HL-60/S4 (cell line): Measurements from ENCODE around the gene SNAPC4.
"Not testable (repeated sequence)": the region's sequence is repeated elsewhere in the genome, so short reads cannot be mapped to it uniquely, and the experiment has no call there.

ENCODE experiments used
- in situ Hi-C: fragments of 300-500 bp; cut with MboI; formaldehyde crosslinking; loops from 2 replicates; pipeline ENCODE4 v1.14.3; 2022; ENCODE audit warnings: low sequenced_read_pairs

Gene SNAPC4

GRCh38 chr9:136358888-136359287 is 41.1 kb downstream of the SNAPC4 start:
- in situ Hi-C loops: no loop called here

- in situ Hi-C loops: no loop called here
These were observed 42.0 kb downstream of the SNAPC4 start for GRCh38 chr9:136358016-136358415.

- in situ Hi-C loops: no loop called here
These were observed 42.7 kb downstream of the SNAPC4 start for GRCh38 chr9:136357202-136357725.

GRCh38 chr9:136355616-136356557 is 44.1 kb downstream of the SNAPC4 start:
- in situ Hi-C loops: no loop called here

- in situ Hi-C loops: no loop called here
These were observed 45.3 kb downstream of the SNAPC4 start for GRCh38 chr9:136354592-136355085.

- in situ Hi-C loops: no loop called here
These were observed 46.0 kb downstream of the SNAPC4 start for GRCh38 chr9:136353757-136354488.

- in situ Hi-C loops: no loop called here
These were observed 46.9 kb downstream of the SNAPC4 start for GRCh38 chr9:136353088-136353487.

- in situ Hi-C loops: no loop called here
These were observed 47.3 kb downstream of the SNAPC4 start for GRCh38 chr9:136352682-136353081.

- in situ Hi-C loops: not testable (repeated sequence)
These were observed 48.1 kb downstream of the SNAPC4 start for GRCh38 chr9:136351868-136352267.

- in situ Hi-C loops: no loop called here
These were observed 48.6 kb downstream of the SNAPC4 start for GRCh38 chr9:136351252-136351800.
